GM18951 (cell line): ENCODE data around the gene VSIR.

Experiments
- POLR2A ChIP-seq: IDR thresholded peaks from 4 replicates; pipeline ENCODE4 v1.6.1; 2011; ENCODE audit warnings: mild to moderate bottlenecking; ENCODE audit not compliant: insufficient read length, insufficient read depth; ENCODE audit errors: extremely low read depth
- in situ Hi-C: fragments of 300-500 bp; cut with MboI; formaldehyde crosslinking; loops from one replicate; pipeline ENCODE4 v1.12.0; 2022; ENCODE audit warnings: low sequenced_read_pairs, mixed read lengths, inconsistent platforms; ENCODE audit not compliant: unreplicated experiment

VSIR gene

DNA sequence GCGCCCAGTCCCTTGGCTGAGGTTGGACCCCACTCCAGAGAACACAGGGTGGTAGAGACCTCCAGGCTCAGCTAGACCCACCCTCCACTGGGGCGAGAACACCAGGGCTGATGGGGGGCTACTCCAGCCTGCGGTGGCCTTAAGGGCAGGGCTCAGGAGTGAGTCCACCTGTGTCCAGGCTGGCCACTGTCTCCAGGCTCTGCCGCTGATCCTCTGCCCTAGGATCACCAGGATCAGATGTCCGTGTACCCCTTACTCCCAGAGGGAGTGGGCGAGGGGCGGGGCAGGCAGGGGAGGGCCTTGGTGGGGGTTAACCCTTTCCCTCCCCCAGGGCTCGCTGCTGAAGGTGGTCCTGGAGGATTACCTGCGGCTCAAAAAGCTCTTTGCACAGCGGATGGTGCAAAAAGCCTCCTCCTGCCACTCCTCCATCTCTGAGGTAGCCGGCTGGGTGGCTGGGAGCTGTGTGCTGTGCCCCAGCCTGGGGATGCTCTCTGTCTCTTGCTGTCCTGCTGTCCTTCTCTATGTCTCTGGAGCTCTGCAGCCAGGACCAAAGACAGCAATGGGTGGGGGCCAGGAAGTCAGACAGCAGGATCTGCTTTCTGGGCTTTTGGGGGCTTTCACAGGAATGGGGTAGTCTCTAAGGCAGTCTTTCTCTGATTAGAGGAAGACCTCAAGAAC lies 39.7 kb upstream of the VSIR start:
- in situ Hi-C loops: loop anchor here (10.0 kb wide), 1 partner anchor 428 kb away; no protein-coding TSS in a partner anchor
- TF ChIP-seq POLR2A: no peak

GRCh38 chr10:71812016-71812912 lies 38.9 kb upstream of the VSIR start:
- in situ Hi-C loops: loop anchor here (10.0 kb wide), 1 partner anchor 427 kb away; no protein-coding TSS in a partner anchor
- TF ChIP-seq POLR2A: no peak

DNA sequence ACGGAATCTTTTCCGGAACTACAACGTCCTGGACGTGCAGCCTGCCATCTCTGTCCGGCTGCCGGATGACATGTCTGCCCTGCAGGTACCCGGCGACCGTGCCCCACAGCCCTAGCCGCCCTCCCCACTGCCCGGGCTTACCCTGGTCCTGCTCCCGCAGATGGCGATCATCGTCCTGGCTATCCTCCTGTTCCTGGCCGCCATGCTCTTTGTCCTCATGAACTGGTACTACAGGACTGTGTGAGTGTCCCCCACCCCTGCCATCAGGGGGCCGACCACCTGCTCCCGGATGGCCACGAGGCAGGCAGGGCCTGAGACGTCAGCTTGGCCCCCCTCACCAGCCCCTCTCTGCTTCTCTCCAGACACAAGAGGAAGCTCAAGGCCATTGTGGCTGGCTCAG lies 38.0 kb upstream of the VSIR start:
- TF ChIP-seq POLR2A: no peak

DNA sequence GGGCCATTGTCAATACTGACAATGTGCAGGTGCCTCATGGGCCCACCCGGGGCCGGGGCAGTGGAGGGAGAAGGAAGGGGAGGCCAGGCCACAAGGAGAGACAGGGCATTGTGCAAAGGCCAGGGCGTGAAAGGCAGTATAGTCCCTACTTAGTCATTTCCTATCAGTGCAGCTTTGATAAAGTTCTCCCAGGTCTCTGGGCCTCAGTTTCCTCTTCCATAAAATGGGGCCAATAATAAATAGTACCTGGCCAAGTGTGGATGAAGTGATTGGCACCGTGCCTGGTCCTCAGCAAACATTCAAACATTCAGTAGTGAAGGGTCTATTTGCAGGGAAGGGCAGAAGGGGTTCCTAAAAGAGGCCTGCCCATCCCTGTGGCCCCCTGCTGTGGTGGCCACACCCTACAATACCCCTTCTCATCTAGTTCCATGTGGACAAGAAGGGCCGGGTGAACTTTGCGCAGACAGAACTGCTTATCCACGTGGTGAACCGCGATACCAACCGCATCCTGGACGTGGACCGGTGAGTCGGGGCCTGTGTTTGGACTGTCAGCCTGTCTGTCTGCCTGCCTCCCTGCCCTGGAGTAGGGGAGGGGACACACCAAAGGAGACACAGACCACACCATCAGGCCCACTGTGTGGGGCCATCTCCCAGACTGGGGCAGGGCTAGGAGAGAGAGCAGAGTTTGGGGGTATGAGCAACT lies 36.9 kb upstream of the VSIR start:
- no peak for TF ChIP-seq POLR2A
- in situ Hi-C loops: loop anchor here (10.0 kb wide), 1 partner anchor 425 kb away; no protein-coding TSS in a partner anchor

More for the DNA sequence above, 38.0 kb upstream of the VSIR start:
- in situ Hi-C loops: loop anchor here (10.0 kb wide), 1 partner anchor 427 kb away; no protein-coding TSS in a partner anchor

- no peak for TF ChIP-seq POLR2A
- in situ Hi-C loops: loop anchor here (10.0 kb wide), 1 partner anchor 425 kb away; no protein-coding TSS in a partner anchor
Observed at GRCh38 chr10:71809628-71810027, 36.3 kb upstream of the VSIR start.

DNA sequence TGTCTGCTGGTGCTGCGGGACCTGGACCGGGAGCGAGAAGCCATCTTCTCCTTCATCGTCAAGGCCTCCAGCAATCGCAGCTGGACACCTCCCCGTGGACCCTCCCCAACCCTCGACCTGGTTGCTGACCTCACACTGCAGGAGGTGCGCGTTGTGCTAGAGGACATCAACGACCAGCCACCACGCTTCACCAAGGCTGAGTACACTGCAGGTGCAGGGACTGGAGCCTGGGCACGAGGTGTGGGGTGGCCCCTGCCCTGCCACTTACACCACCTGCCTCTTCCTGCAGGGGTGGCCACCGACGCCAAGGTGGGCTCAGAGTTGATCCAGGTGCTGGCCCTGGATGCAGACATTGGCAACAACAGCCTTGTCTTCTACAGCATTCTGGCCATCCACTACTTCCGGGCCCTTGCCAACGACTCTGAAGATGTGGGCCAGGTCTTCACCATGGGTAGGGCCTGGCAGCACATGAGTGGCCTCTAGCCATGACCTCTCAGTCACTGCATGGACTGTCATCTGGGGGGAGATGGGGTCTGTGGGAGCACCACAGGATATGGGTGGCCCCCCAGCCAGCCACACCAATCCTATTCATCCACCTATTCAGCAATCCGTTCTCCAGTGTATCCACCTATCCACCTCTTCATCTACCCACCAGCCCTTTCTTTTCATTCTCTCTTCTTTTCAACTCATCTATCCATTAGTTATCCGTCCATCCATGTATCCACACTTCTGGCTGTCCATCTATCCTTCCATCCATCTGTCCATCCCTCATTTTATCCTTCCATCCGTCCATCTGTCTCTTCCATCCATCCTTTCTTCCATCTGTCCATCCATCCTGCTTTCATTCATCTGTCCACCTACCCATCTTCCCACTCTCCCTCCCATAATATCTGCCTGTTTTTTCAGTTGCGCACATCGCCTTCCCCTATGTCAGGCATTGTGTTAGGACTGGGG lies 34.5 kb upstream of the VSIR start:
- in situ Hi-C loops: no loop called here
- no peak for TF ChIP-seq POLR2A

DNA sequence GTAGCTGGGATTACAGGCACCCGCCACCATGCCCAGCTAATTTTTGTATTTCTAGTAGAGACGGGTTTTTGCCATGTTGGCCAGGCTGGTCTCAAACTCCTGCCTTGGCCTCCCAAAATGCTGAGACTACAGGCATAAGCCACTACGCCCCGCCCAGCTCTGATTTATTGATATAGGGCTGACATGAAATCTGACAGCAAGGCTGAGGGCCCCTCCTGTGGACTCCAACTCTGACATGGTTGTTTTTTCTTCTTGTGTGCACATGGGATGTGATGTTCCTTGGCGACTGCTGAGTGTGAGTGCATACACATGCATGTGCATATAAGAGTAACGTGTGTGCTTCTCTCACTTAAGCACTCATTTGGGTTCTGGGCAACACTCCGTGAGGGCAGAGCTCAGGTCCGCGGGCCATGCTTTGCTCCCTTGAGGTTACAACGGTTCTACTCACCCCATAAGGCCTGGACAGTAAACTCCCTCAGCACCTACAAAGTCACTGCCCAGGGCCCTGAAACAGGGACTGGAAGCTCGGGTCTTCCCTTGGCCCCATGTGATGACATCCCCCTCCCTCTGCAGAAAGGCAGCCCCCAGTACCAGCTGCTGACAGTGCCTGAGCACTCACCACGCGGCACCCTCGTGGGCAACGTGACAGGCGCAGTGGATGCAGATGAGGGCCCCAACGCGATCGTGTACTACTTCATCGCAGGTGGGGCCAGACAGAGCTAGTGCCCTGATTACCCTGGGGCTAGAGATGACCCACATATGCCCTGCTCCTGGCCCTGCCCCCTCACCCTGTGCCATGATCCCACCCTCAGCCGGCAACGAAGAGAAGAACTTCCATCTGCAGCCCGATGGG lies 33.6 kb upstream of the VSIR start:
- TF ChIP-seq POLR2A: no peak

DNA sequence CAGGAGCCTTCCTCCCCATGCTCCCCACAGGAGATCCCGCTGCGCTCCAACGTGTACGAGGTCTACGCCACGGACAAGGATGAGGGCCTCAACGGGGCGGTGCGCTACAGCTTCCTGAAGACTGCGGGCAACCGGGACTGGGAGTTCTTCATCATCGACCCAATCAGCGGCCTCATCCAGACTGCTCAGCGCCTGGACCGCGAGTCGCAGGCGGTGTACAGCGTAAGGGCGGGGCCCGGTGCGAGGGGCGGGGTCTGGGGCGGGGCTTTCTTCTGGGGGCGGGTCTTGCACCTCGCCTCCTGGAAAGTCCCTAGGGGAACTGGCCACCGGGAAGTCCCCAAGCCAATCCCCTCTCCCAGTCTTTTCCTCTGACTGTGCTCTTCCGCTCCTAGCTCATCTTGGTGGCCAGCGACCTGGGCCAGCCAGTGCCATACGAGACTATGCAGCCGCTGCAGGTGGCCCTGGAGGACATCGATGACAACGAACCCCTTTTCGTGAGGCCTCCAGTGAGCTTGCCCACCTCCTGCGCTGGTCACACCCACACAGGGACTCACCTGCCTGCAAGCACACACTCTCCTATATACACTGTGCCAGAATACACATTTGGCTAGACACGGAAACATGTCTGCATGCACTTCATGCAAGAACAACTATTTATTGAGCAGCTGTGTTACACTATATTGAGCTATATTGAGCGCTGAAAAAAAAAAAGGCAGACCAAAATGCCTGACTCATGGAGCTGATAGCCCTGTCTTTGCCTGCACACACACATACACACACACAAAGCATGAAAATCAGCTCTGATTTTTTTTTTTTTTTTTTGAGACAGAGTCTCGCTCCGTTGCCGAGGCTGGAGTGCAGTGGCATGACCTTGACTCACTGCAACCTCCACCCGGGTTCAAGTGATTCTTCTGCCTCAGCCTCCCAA lies 32.7 kb upstream of the VSIR start:
- in situ Hi-C loops: no loop called here
- no peak for TF ChIP-seq POLR2A

More for the DNA sequence above, 33.6 kb upstream of the VSIR start:
- in situ Hi-C loops: no loop called here

- TF ChIP-seq POLR2A: no peak
- in situ Hi-C loops: no loop called here
Observed at GRCh38 chr10:71804077-71804476, 30.8 kb upstream of the VSIR start.

- no peak for TF ChIP-seq POLR2A
- in situ Hi-C loops: no loop called here
Observed at GRCh38 chr10:71802715-71803488, 29.6 kb upstream of the VSIR start.
